IPS DF 6.9 (cell line): ENCODE data around the gene IFI27L2.

ENCODE experiments used
- DNase-seq: peaks from one replicate; pipeline ENCODE4 v3.0.0-alpha.2; 2013; ENCODE audit warnings: low read depth, low spot score
- H3K27ac ChIP-seq: one replicate; pipeline ENCODE4 v1.5.1; 2013; ENCODE audit warnings: low read length, control low read depth
- H3K27me3 ChIP-seq: 2 replicates; pipeline ENCODE4 v1.6.1; 2013; ENCODE audit warnings: mild to moderate bottlenecking, low read length; ENCODE audit not compliant: control insufficient read depth, insufficient read depth
- H3K36me3 ChIP-seq: 2 replicates; pipeline ENCODE4 v1.6.1; 2013; ENCODE audit warnings: low read length; ENCODE audit not compliant: control insufficient read depth, insufficient read depth
- H3K4me1 ChIP-seq: 2 replicates; pipeline ENCODE4 v1.6.1; 2013; ENCODE audit warnings: low read length; ENCODE audit not compliant: control insufficient read depth, insufficient read depth
- H3K4me3 ChIP-seq: 2 replicates; pipeline ENCODE4 v1.5.1; 2013; ENCODE audit warnings: mild to moderate bottlenecking, low read length
- H3K9me3 ChIP-seq: 2 replicates; pipeline ENCODE4 v1.6.1; 2013; ENCODE audit warnings: low read length, inconsistent platforms; ENCODE audit not compliant: control insufficient read depth, insufficient read depth
- WGBS: extraction: QIAGEN DNeasy Blood & Tissue Kit; methylation state at CpG from one replicate; pipeline ENCODE4 v1.1.7; 2013; ENCODE audit warnings: mixed read lengths, missing lambda C conversion rate; ENCODE audit not compliant: insufficient read length, insufficient coverage; 5-methylcytosine and 5-hydroxymethylcytosine counted together

IFI27L2 gene

DNA sequence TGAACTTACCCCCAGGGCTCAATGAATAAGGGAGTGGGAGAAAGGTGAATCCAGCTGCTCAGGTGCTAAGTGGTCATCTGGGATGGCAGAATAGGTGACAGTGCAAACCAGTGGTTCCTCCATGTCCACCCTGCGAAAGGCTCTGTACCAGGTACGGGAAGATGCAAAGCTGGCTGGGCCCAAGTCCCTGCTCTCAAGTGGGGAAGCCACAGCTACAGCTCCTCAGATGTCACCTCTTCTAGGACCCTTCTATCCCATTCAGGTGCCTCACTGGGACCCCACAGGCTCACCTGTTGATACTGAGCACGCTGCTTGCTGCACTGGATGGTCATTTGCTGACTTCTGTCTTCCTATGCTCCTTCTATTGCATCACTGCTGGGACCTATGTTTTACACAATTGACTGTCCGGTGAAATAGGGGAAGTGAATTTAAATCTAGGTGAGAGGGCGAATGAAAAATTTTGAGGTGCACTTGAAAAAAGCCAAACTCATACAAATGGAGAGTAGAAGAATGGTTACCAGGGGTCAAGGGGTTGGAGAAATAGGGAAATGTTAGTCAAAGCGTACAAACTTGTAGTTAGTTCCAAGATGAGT is 24.4 kb upstream of the IFI27L2 start:
- H3K27ac ChIP-seq = no peak overlapping the region
- H3K27me3 ChIP-seq = no peaks in the 10 kb centered on the region
- WGBS = no CpG with 5 or more reads among the region's 6 CpGs
- H3K36me3 ChIP-seq = no peaks in the 10 kb centered on the region
- no peaks in the 10 kb centered on the region for H3K9me3 ChIP-seq
- no peak for DNase-seq
- H3K4me1 ChIP-seq = no peaks in the 10 kb centered on the region
- no peak overlapping the region for H3K4me3 ChIP-seq

DNA sequence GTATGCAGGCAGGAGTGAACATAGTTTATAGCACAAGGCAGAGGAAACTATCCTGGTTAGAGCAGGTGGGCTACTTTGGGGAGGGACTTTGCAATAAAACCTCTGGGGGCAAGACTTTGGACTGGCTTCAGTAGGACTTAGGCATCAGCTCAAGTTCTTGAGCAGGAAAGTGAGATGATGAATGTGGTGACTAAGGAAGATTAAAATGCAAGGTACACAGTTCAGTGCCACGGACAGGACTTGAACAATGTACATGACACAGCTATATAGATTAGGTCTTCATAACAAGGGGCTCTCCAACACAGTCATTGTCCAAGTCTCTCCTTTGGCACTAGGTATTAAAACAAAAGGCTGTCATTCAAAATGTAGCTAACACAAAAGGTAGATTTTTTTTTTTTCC is 23.3 kb upstream of the IFI27L2 start:
- WGBS = no CpG with 5 or more reads among the region's 1 CpG
- no peak overlapping the region for H3K4me3 ChIP-seq
- H3K27ac ChIP-seq = no peak overlapping the region
- no peak for DNase-seq
- H3K27me3 ChIP-seq = no peaks in the 10 kb centered on the region
- no peaks in the 10 kb centered on the region for H3K4me1 ChIP-seq
- H3K9me3 ChIP-seq = no peaks in the 10 kb centered on the region
- no peaks in the 10 kb centered on the region for H3K36me3 ChIP-seq

DNA sequence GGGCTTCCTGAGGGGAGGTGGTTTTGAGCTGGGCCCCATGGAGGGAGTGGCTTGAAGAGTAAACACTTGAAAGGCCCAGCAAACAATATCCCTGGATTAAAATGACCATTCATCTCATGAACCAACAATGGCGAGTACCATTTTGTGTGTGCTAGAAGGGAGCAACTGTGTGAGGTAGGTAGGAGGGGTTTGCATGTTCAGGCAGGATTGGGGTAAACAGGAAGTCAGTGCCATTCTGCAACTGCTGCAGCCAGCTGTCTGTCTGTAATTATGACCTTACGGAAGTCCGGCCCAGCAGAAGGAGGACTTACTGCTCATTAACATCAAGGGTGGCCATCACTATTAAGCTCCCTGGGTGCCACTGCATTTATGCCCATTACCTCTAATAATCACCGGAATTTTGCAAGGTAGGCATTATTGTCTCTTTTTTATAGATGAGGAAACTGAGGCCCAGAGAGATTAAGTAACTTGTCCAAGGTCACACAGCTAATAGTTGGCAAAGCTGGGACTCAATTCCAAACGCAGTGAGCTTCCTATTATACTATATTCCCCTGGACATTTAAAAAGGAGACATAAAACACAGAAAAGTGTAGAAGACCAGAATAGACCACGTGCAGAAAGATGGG is 16.6 kb upstream of the IFI27L2 start:
- no CpG with 5 or more reads among the region's 6 CpGs for WGBS
- Histone ChIP-seq H3K4me3 (no peak overlapping the region), H3K4me1 (peaks cover 3% of the 10 kb centered on the region; the same call in 1 of the 2 replicates), H3K27me3 (no peaks in the 10 kb centered on the region), H3K27ac (no peak overlapping the region), H3K9me3 (no peaks in the 10 kb centered on the region), H3K36me3 (no peaks in the 10 kb centered on the region)
- DNase-seq = no peak

DNA sequence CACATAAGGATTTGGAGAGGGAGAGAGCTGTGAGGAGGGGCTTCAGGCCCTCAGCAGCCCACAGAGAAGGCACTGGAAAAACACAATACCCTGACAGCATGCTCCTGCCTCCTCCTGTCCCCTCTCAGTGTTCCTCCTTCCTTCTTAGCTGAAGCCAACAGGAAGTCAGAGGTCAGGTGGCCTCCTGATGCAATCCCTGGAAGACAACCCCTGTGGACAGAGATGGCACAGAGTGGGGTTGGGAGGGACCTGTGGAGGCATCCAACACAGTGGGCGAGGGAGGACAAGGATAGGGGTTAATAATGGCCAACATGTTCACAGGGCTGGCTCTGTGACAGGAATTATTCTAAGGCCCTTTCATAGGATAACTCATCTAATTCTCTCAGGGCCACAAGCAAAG is 15.4 kb upstream of the IFI27L2 start:
- peaks cover 3% of the 10 kb centered on the region for H3K4me1 ChIP-seq
- no peak overlapping the region for H3K4me3 ChIP-seq
- H3K27ac ChIP-seq = no peak overlapping the region
- no CpG with 5 or more reads among the region's 1 CpG for WGBS
- no peaks in the 10 kb centered on the region for H3K9me3 ChIP-seq
- H3K36me3 ChIP-seq = no peaks in the 10 kb centered on the region
- no peaks in the 10 kb centered on the region for H3K27me3 ChIP-seq
- DNase-seq = no peak

DNA sequence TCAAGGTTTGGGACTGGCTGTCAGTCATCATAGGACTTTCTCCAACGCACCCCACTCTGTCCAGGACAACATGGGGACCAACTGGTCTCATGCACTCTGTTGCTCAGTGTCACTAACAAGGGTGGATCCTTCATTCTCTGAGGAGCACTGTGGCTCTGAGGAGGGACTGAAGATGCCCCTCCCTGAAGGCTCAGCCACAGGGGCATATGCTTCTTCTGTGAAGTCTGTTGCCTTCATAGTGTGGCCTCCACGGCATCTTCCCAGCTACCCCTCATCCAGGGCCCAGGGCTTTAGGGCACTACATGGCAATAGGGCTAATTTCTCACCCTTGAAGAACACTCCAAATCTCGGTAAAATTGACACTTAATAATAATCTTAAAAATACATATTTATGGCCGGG is 14.3 kb upstream of the IFI27L2 start:
- H3K4me3 ChIP-seq = no peak overlapping the region
- no peaks in the 10 kb centered on the region for H3K36me3 ChIP-seq
- H3K9me3 ChIP-seq = no peaks in the 10 kb centered on the region
- peaks cover 7% of the 10 kb centered on the region for H3K4me1 ChIP-seq
- H3K27me3 ChIP-seq = no peaks in the 10 kb centered on the region
- no peak overlapping the region for H3K27ac ChIP-seq
- DNase-seq = no peak
- WGBS = no CpG with 5 or more reads among the region's 4 CpGs

DNA sequence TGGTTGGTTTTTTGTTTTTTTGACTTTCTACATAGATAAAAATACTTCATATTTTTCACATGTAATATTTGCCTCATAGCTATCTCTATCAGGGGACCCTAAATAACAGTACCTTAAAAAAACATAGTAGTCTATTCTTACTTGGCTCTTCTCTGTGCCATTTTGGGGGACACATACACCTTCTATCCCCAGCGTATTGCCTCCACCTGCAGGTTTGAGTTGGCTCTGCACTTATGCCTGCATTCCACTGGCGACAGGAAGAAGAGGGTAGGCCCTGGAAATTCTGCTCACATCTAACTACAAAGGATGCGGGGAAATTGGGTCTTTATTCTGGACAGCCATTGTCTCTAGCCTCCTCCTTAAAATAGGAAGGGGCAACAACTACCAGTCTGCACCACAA is 13.8 kb upstream of the IFI27L2 start:
- Histone ChIP-seq H3K36me3 (no peaks in the 10 kb centered on the region), H3K4me1 (peaks cover 8% of the 10 kb centered on the region), H3K4me3 (no peak overlapping the region), H3K9me3 (no peaks in the 10 kb centered on the region), H3K27ac (no peak overlapping the region), H3K27me3 (no peaks in the 10 kb centered on the region)
- no peak for DNase-seq
- WGBS = no CpG with 5 or more reads among the region's 3 CpGs

DNA sequence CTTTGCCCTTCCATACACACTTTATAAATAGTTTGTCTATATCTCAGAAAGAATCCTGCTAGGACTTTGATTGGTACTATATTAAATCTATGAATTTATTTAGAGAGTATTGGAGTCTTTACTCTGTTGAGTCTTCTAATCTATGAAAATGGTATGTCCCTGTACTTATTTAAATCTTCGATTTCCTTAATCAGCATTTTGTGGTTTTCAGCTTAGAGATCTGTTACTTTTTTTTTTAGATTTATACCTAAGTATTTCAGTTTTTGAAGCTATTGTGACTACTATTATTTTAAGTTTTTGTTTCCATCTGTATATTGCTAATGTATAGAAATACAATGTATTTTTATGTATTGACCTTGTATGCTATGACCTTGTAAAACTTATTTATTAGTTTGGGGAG is 13.4 kb upstream of the IFI27L2 start:
- no peak for DNase-seq
- no peak overlapping the region for H3K27ac ChIP-seq
- no peaks in the 10 kb centered on the region for H3K36me3 ChIP-seq
- no peaks in the 10 kb centered on the region for H3K27me3 ChIP-seq
- no peak overlapping the region for H3K4me3 ChIP-seq
- H3K4me1 ChIP-seq = peaks cover 8% of the 10 kb centered on the region
- no peaks in the 10 kb centered on the region for H3K9me3 ChIP-seq
- WGBS = no CpG with 5 or more reads among the region's 1 CpG

DNA sequence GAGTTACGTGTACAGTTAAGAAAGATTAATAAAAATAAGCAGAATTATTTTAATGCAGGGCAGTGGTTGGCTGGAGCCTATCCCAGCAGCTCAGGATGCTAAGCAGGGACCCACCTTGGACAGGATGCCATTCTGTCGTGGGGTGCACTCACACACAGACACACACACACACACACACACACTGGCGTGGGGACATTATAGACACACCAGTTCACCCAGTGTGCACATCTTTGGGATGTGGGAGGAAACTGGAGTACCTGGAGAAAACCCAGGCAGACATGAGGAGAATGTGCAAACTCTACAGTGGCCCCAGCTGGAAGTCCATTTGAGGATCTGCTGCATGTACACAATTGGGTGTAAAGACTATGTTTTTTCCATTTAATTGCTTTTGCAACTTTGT is 12.8 kb upstream of the IFI27L2 start:
- Histone ChIP-seq H3K4me3 (no peak overlapping the region), H3K36me3 (no peaks in the 10 kb centered on the region), H3K9me3 (no peaks in the 10 kb centered on the region), H3K27me3 (no peaks in the 10 kb centered on the region), H3K27ac (no peak overlapping the region), H3K4me1 (peaks cover 8% of the 10 kb centered on the region)
- no peak for DNase-seq
- no CpG with 5 or more reads among the region's 3 CpGs for WGBS

DNA sequence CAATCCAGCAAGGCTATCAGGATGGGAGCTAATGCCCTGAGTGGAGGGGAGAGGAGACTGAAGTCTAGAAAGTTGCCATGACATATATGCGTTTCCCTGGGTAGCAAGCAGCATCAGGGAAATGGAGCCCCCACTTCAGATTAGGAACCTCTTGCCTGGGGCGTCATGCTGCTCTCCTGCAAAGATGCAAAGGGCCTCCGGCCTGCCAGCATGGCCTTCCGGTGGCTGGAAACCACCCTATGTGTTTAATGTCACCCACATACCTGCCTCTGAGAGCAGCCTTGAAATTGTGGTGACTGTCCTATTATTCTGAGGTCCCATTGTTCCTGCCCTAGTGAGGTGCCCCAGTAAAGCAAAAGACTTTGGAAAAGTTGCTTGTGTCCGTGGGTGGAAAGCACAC is 10.0 kb upstream of the IFI27L2 start:
- WGBS = no CpG with 5 or more reads among the region's 5 CpGs
- Histone ChIP-seq H3K36me3 (no peaks in the 10 kb centered on the region), H3K27ac (no peak overlapping the region), H3K9me3 (no peaks in the 10 kb centered on the region), H3K4me1 (peaks cover 5% of the 10 kb centered on the region), H3K27me3 (no peaks in the 10 kb centered on the region), H3K4me3 (no peak overlapping the region)
- no peak for DNase-seq

DNA sequence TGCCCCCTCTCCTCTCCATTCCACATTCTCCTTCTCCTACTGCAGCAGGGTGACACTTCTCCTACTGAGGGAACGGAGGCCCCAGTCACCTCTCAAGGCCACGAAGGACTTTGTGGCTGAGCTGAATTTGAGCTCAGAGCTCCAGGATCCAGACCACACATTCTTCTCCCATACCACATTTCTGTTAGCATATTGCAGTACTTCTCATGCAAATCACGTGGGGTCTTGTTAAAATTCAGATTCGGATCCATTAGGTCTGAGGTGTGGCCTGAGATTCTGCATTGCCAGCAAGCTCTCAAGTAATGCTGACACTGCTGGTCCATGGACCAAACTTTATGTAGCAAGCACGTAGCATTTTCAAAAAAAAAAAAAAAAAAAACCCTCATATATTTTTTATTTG is 9.6 kb upstream of the IFI27L2 start:
- no peaks in the 10 kb centered on the region for H3K36me3 ChIP-seq
- no CpG with 5 or more reads among the region's 5 CpGs for WGBS
- H3K4me1 ChIP-seq = peaks cover 5% of the 10 kb centered on the region
- no peak for DNase-seq
- no peak overlapping the region for H3K4me3 ChIP-seq
- H3K27ac ChIP-seq = no peak overlapping the region
- H3K9me3 ChIP-seq = no peaks in the 10 kb centered on the region
- H3K27me3 ChIP-seq = no peaks in the 10 kb centered on the region

DNA sequence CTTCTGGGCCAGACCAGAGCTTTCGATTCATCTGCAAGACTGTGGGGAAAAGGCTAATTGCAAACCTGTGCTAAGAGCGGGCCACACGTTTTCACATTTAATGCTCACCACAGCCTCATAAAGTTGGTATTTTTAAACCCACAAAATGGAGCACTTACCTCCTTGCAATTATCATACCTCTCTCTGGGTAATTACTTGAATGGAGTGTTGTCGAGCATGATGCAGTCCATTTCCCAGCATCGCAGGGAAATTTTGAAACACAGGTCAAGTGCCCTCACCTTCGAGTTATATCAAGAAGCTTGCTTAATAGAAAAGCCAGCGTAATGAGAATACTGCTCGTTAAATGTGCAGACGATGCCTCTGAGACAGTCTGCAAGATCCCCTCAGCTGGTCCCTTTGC is 8.8 kb upstream of the IFI27L2 start:
- H3K36me3 ChIP-seq = no peaks in the 10 kb centered on the region
- no peaks in the 10 kb centered on the region for H3K27me3 ChIP-seq
- no peaks in the 10 kb centered on the region for H3K9me3 ChIP-seq
- H3K4me3 ChIP-seq = no peak overlapping the region
- no peak overlapping the region for H3K27ac ChIP-seq
- no CpG with 5 or more reads among the region's 9 CpGs for WGBS
- H3K4me1 ChIP-seq = peaks cover 5% of the 10 kb centered on the region
- no peak for DNase-seq
